Thymus (tissue), 11 donors: ENCODE results near the gene IL12A. TPM values are rescaled to one million over a fixed set of nuclear protein-coding genes. Genes with fewer than 3 reads are reported as not detected.

Experiments
- DNase-seq, 9 donors: peaks; one replicate each; pipeline ENCODE4 v3.0.0-alpha.2; 2013; ENCODE audit warnings: low spot score in 9 of 9, low read depth in 6 of 9, missing footprints in 1 of 9
- H3K27ac ChIP-seq, 2 donors: one replicate each; pipeline ENCODE4 v1.5.1; 2013; ENCODE audit warnings: control low read depth in 1 of 2, low read depth in 1 of 2, low read length in 1 of 2, mild to moderate bottlenecking in 1 of 2, moderate library complexity in 1 of 2
- H3K27me3 ChIP-seq, 2 donors: one replicate each; pipeline ENCODE4 v1.5.1; 2013; ENCODE audit warnings: low read length in 1 of 2; ENCODE audit not compliant: control insufficient read depth in 2 of 2, insufficient read depth in 1 of 2
- H3K36me3 ChIP-seq, 2 donors: one replicate each; pipeline ENCODE4 v1.5.1; 2013; ENCODE audit warnings: low read length in 1 of 2, mild to moderate bottlenecking in 1 of 2, moderate library complexity in 1 of 2; ENCODE audit not compliant: control insufficient read depth in 2 of 2, insufficient read depth in 2 of 2
- H3K4me1 ChIP-seq, 2 donors: one replicate each; pipeline ENCODE4 v1.5.1; 2013; ENCODE audit warnings: low read length in 2 of 2; ENCODE audit not compliant: control insufficient read depth in 2 of 2, insufficient read depth in 2 of 2
- H3K4me3 ChIP-seq, 2 donors: one replicate each; pipeline ENCODE4 v1.5.1; 2013; ENCODE audit warnings: low read length in 2 of 2, control low read depth in 1 of 2, mild to moderate bottlenecking in 1 of 2
- H3K9me3 ChIP-seq, 2 donors: one replicate each; pipeline ENCODE4 v1.5.1; 2013; ENCODE audit warnings: low read length in 1 of 2, mild to moderate bottlenecking in 1 of 2; ENCODE audit not compliant: control insufficient read depth in 2 of 2, insufficient read depth in 1 of 2
- WGBS: extraction: QIAGEN DNeasy Blood & Tissue Kit; methylation state at CpG from one replicate; pipeline ENCODE4 v1.1.7; 2013; 5-methylcytosine and 5-hydroxymethylcytosine counted together
- polyA plus RNA-seq: library from polyadenylated mRNA; stranded (reverse); fragments of 200-250 nt; gene quantifications from one replicate; pipeline ENCODE4 v1.2.3, GENCODE V29; 2013
- total RNA-seq: library from RNA; stranded (reverse); fragments of 120-200 nt; gene quantifications from one replicate; pipeline ENCODE4 v1.2.4, GENCODE V29; 2013
- donor health status: healthy.

Gene IL12A
- total and polyA plus RNA-seq, 2 donors, result 0.52 to 2.9 TPM

DNA sequence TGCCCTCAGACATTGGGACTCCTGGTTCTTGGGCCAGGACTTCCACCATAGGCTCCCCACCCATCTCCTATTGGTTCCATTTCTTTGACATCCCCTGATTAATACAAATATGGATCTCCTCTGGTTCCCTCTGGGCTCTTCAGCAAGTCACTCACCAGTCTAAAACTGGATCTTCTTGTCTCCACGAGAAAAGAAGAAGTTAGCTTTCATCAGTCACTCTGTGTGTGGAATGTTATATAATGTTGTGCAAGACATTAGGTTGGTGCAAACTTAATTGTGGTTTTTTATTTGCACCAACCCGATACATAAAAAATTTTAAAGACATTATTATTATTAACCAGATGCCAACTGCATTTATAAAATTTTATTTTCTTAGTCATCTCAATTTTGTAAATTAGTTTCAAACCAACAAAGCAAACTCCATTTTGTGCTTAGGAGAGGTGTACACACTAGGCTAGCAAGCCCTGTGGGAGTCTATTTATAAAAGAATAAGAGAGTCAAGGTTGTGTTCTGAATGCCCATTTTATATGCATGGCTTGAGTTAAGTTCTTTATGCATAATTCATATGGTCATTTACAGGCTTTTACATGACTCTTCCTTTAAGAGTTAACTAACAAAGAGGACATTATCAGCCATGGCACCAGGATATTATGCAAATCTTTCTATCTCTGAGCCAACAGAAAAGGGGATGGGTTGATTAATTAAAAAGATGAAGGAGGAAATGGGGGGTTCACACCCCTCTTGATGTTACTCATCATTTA, 35.1 kb upstream of the IL12A start:
- 63% methylated on average over 2 of the region's 2 CpGs for WGBS
- H3K9me3 ChIP-seq, result no peaks in the 10 kb centered on the region
- no peaks in the 10 kb centered on the region for H3K27me3 ChIP-seq
- no peak overlapping the region for H3K4me3 ChIP-seq
- H3K4me1 ChIP-seq, result no peaks in the 10 kb centered on the region
- no peak overlapping the region for H3K27ac ChIP-seq
- no peak for DNase-seq
- no peaks in the 10 kb centered on the region for H3K36me3 ChIP-seq

DNA sequence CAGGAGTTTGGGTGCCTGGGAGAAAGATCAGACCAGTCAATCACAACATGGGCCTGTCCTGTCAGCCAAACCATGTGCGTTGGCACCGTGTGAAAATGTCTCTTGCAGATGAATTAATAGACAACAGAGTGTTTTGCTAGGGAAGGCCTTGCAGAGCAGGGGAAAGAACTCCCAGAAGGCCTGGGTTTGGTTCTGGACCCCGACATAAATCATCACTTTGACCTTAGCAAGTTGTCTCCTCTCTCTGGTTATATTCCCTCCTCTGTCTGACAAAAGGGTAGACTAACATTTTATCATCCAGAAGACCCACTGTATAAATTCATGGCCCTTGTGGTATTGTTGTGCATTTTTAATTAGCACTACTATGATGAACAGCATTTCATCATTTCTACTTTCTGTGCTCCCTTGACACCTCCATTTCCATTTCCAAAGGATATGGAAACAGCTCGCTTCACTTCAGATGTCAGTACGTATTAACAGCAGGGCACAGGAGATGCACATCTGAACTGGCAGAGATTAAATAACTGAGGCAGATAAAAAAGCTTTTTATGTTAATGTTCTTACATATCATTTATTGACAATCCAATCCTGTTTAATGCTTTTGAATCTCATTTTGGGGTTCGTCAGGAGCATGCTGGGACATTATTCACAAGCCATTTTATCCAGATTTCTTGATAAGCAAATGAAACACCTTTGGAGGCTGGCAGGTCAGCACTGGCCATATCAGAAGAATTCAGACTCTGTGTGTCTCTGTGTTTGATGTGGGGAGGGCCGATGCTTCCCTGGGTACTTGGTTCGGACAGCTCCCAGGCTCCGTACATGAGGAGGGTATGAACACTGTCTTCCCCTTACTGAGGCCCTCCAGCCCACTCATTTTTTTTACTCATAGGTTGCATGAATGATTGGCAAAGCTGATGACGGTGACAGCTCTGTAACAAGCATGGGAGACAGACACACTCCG, 28.2 kb upstream of the IL12A start:
- Histone ChIP-seq H3K27ac (no peak overlapping the region), H3K4me3 (no peak overlapping the region), H3K27me3 (no peaks in the 10 kb centered on the region), H3K9me3 (no peaks in the 10 kb centered on the region), H3K4me1 (no peaks in the 10 kb centered on the region), H3K36me3 (no peaks in the 10 kb centered on the region)
- DNase-seq, result no peak
- WGBS, result 94% methylated on average over 11 of the region's 11 CpGs

DNA sequence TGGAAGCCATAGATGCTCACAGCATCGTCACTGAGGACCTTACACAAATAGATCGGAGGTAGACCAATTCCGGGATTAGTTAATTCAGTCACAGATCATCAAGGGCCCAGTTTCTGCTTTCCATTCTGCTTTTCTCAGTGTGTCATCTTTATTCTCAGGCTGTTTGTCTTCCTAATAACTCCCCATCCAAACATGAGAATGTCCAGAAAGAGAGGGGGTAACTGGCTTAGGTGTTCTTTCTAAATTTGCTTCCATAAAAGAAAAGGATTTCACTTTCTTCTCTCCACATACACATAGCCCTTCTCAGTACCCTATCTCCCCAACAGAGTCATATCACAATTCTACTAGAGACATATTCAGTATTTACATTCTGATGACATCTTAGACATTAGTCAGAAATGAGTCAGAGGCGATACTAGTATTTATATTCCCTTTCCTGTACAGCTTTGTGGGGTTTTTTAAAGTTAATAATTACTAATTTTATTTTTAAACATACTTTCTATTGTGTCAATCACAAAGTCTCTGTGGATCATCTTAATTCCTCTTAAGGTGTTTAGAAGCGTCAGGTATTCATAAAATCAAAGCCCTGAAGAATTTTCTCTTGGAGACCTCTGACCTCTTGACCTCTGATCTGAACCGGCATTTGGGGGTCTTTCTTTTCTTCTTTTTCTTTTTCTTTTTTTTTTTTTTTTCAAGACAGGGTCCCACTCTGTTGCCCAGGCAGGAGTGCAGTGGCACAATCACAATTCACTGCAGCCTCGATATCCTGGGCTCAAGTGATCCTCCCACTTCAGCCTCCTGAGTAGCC, 24.3 kb upstream of the IL12A start:
- Histone ChIP-seq H3K4me3 (no peak overlapping the region), H3K9me3 (no peaks in the 10 kb centered on the region), H3K27ac (no peak overlapping the region), H3K4me1 (no peaks in the 10 kb centered on the region), H3K27me3 (no peaks in the 10 kb centered on the region), H3K36me3 (no peaks in the 10 kb centered on the region)
- WGBS, result 91% methylated on average over 7 of the region's 7 CpGs
- DNase-seq, result no peak

DNA sequence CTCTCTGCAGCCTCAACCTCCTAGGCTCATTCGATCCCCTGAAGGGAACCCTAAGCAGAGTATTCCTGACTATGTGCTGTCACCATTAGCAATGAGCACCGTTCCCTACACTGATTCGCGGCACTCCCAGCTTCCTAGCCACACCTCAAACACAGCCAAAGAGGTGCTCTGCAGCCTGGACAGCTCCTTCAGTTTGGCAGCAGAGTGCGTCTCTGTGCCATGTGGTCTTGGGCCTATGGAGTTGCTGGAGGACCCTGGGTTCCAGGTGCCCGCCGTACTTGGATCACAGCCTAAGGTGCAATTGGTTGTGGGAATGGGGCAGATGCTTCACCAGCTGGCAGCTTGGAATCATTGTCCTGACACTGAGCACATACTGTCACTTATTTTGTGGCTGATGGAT, 17.3 kb upstream of the IL12A start:
- no peak for DNase-seq
- H3K27ac ChIP-seq, result no peak overlapping the region
- H3K4me3 ChIP-seq, result no peak overlapping the region
- H3K27me3 ChIP-seq, result no peaks in the 10 kb centered on the region
- H3K36me3 ChIP-seq, result no peaks in the 10 kb centered on the region
- H3K9me3 ChIP-seq, result no peaks in the 10 kb centered on the region
- no peaks in the 10 kb centered on the region for H3K4me1 ChIP-seq
- 98% methylated on average over 7 of the region's 7 CpGs for WGBS

DNA sequence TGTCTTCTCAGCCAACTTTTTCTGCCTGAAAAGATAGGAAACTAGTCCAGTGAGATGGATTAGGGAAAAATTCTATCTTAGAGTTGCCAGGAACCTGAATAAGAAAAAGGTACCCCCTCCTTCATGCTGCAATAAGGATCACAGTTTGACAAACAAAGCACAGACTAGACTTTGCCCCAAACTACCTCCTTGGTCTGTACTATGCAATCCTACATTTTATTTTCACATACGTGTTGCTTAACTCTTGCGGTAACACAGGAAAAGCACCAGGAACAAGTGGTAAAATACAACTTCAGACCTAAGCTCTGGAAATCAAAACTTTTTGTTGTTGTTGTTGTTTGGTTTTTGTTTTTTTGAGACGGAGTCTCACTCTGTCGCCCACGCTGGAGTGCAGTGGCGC, 11.3 kb upstream of the IL12A start:
- H3K36me3 ChIP-seq, result no peaks in the 10 kb centered on the region
- H3K27ac ChIP-seq, result no peak overlapping the region
- no peaks in the 10 kb centered on the region for H3K27me3 ChIP-seq
- H3K9me3 ChIP-seq, result no peaks in the 10 kb centered on the region
- 96% methylated on average over 6 of the region's 6 CpGs for WGBS
- H3K4me1 ChIP-seq, result no peaks in the 10 kb centered on the region
- DNase-seq, result no peak
- H3K4me3 ChIP-seq, result no peak overlapping the region

DNA sequence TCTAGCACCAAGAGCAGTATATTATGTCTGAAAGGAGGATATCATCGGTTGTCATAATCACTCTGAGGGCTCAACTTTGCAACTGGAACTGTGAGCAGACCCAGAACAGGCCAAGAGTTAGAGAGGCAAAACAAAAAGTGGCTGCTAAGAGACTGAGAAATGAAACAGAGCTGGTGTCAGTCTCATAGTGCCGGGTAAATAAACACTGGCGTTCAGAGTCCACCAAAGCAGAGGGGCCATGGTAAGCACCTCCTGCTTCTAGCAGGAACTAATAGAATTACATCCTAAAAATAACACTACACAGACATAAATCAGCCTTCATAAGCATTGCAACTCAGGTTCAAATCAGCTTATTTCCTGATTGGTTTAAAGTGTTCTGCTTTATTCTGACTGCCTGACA, 10.3 kb upstream of the IL12A start:
- Histone ChIP-seq H3K4me3 (no peak overlapping the region), H3K9me3 (no peaks in the 10 kb centered on the region), H3K27me3 (no peaks in the 10 kb centered on the region), H3K4me1 (no peaks in the 10 kb centered on the region), H3K36me3 (no peaks in the 10 kb centered on the region), H3K27ac (no peak overlapping the region)
- no peak for DNase-seq
- 46% methylated on average over 3 of the region's 3 CpGs for WGBS

DNA sequence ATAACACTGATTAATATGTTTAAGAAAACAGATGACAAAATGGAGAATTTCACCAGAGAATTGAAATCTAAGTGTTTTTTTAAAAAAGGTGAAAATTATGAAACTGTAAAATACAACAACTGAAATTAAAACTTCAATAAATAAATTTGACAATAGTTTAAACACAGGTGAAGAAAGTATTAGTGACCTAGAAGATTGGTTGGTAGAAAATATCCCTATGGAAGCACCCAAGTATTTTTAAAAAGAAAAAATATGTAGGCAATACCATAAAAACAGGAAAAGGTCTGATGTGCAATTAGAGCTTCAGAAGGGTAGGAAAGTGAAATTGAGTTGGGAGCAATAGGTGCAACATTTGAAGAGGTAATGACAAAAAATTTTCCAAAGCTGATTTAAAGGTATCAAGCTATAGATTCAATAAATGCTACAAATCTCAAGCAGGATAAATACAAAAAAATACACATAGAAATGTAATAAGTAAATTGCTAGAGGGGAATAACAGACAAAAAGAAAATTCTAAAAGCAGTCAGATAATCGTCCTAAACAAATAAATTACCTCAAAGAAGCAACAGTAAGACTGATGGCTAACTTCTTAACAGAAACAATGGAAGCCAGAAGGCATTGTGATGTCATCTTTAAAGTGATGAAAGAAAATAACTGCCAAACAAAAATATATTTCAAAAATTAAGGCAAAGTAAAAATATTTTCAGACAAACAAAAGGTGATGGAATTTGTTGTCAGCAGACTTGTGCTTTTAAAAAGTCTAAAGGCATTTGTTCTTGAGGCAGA, 9.5 kb upstream of the IL12A start:
- H3K27me3 ChIP-seq, result no peaks in the 10 kb centered on the region
- DNase-seq, result no peak
- WGBS, result 95% methylated on average over 1 of the region's 1 CpG
- no peak overlapping the region for H3K27ac ChIP-seq
- H3K4me3 ChIP-seq, result no peak overlapping the region
- H3K36me3 ChIP-seq, result no peaks in the 10 kb centered on the region
- no peaks in the 10 kb centered on the region for H3K9me3 ChIP-seq
- H3K4me1 ChIP-seq, result no peaks in the 10 kb centered on the region

DNA sequence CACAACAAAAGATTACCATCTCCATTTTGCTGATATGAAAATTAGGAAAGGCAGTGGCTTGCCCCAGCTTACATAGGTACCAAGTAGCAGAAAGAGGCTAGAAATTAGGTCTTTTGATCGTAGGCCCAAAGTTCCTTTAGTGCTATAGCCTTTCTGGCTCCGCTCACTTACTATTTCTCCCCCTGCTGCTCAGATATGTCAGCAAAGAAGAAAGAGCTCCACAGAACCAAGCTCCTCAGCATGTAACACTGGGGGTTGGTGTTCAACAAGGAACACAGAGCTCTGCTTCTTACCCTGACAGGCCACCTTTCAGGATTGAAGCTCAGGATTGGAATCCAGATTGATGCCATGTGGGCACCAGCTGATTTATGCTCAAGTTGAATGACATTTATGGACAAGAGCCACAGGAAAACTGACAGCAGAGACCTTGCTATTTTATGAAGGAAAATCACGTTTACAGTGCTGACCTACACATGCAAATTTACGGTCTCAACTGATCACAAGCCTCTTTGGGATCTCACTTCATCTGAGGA, 6.1 kb upstream of the IL12A start:
- Histone ChIP-seq H3K27me3 (no peaks in the 10 kb centered on the region), H3K4me3 (no peak overlapping the region), H3K4me1 (no peaks in the 10 kb centered on the region), H3K36me3 (no peaks in the 10 kb centered on the region), H3K27ac (no peak overlapping the region), H3K9me3 (no peaks in the 10 kb centered on the region)
- DNase-seq, result no peak
- WGBS, result 93% methylated on average over 4 of the region's 4 CpGs
